Hypothalamus (tissue), 51 donors: Measurements from ENCODE around the gene TPPP2.
"Not testable (repeated sequence)": the region's sequence is repeated elsewhere in the genome, so short reads cannot be mapped to it uniquely, and the experiment has no call there.

ENCODE experiments used
- DNase-seq, 51 donors: peaks; one replicate each; lab custom pipeline; 2025; lab: John Stamatoyannopoulos, UW

Gene TPPP2

GRCh38 chr14:21036751-21037150 is 6.7 kb downstream of the TPPP2 start:
- DNase-seq, result peak in 13 of 51 donors; percentile 14 to 37 (median 19)

DNA sequence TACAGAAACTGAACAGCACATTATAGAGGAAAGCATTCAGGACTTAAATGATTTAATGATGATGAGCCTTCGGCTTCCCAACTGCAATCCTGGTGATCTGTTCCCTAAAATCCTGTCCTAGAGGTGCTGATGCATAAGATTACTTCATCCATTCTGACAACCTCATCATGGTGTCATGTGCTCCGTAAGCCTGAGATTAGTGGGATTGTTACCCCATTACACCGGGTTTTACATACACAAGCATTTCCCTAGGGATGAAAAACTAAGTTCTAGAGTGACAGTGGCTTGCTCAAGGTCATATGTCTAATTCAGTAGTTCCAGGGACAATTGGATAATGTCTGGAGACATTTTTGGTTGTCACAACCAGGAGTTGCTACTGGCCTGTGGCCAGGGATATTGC is 7.1 kb downstream of the TPPP2 start:
- no peak for DNase-seq

DNA sequence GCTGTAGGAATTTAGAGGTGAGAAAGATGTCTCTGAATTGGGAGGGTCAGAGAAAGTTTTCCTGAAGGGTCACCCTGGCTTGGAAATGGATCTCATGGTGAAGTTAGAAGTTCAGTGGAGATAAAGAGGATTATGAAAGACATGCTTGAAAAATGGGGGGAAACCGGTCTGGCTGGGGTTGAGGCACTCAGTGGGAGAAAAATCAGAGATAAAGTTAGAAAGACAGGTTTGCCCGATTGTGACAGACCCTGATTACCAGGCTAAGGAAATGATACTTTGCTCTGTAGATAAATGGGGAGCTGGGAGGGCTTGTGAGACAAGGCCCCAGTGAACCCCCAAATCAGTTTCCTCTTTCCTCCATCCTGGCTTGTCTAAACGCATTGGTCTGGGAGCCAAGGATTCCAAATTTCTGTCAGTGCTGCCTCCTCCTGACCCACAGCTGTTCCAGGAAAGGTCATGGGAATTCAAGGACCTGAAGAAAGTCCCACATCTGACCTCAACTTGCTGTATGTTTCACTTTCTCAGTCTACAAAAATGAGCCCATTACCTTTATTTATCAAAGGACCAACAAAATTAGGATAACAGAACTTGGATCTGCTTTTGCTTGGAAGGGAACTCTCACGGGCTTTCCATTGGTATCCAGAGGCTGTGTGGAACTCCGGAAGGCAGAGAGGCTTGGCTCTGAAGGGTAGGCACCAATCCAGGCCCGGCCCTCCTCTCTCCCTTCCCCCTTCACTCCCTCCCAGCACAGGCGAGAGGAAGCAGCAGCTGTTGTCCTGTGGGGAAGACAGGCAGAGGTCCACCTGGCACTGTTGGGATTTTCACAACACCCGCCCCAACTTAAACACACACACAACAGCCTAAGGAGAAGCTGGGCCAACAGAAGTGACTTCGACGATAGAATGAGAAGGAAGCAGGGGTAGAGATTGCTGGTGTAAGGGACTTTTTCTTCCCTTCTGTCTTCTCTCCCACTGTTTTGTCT is 8.7 kb downstream of the TPPP2 start:
- peak in 49 of 51 donors; percentile 12 to 91 (median 69) for DNase-seq

DNA sequence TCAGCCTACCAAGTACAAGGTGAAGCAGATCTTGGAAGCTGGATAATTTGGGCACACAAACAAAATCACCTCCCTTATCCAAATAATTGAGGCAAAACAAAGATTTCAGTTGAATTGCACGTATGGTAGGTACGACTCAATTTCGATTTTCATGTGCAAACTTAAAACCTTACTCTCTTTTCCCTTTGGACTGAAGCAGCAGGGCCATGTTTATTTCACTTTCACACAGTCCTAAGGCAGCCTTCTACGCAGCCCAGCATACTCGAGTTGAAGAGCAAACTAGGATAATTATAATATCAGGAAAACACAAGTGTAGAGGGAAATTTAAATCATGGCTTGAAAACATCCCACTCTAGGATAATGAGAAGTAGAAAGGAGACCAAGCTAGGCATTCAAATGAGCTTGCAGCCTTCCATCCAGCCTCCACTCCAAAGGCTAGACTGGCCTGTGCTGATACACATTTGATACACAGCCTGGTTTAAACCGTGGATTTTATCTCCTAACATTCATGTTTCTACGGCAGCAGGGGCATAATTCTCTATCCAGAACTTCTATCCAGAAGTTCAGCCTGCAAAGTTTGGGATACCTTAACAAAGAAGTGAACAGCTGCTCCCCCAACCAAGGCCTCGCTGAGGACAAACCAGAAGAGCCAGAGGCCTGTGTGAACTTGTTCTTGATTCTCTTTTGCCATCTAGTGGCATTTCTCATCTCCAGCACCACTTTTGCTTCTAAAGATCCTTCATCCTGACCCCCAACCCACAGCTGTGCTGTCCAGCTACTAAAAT is 9.8 kb downstream of the TPPP2 start:
- DNase-seq, result peak in 34 of 51 donors; percentile 12 to 76 (median 42)

GRCh38 chr14:21040370-21040925 is 10.4 kb downstream of the TPPP2 start:
- no peak for DNase-seq

GRCh38 chr14:21040941-21041340 is 10.9 kb downstream of the TPPP2 start:
- not testable (repeated sequence) for DNase-seq

GRCh38 chr14:21041676-21042433 is 11.8 kb downstream of the TPPP2 start, which contains the start of gene RNASE7:
Gene RNASE7, plus strand, starts transcription at chr14:21042362. Its CDS starts 631 bp downstream, at chr14:21042993.
- DNase-seq, result peak in 1 of 51 donors; percentile 37

DNA sequence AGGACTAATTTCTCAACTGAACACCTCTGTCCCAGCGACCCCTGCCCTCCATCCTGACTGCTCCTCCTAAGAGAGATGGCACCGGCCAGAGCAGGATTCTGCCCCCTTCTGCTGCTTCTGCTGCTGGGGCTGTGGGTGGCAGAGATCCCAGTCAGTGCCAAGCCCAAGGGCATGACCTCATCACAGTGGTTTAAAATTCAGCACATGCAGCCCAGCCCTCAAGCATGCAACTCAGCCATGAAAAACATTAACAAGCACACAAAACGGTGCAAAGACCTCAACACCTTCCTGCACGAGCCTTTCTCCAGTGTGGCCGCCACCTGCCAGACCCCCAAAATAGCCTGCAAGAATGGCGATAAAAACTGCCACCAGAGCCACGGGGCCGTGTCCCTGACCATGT is 12.9 kb downstream of the TPPP2 start:
- peak in 30 of 51 donors; percentile 4 to 75 (median 44) for DNase-seq

- no peak for DNase-seq
Measured at GRCh38 chr14:21043387-21043973, 13.5 kb downstream of the TPPP2 start.

GRCh38 chr14:21043974-21044618 is 14.1 kb downstream of the TPPP2 start:
- no peak for DNase-seq

DNA sequence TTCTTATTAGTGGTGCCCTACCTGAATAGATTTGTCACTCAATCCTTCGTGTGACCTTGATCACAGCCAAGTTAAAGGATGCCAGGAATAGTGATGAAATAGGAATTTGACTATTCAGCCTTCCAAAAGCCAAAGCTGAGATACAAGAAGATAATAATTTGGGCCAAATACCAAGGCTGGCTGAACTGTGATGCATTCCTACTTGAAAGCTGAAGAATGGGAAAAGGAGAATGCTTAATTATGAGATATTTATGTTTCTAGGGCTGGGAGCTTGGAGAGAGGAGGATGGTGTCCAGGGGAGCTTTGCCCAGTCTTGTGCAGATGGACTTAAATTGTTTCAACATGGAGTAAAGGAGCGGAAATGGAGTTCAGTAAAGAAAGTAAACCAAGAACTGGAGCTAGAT is 17.4 kb downstream of the TPPP2 start:
- DNase-seq, result no peak

DNA sequence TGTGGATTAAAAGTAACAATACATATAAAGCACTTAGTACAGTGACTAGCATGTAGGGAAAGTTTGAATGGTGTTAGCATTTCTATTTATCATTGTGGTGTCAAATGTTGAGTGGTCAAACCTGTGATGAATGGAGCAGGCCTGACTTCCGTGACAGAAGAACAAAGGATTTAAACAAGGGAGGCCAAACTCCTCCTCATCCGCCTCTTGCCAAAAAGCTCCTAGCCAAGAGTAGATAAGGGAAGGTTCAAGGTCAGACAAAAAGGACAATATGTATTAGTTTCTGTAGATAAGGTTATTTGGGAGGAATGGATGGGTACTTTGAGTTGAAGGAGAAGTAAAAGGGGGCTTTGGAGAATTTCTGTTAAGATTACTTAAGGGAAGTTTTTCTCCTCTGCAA is 18.6 kb downstream of the TPPP2 start:
- no peak for DNase-seq

DNA sequence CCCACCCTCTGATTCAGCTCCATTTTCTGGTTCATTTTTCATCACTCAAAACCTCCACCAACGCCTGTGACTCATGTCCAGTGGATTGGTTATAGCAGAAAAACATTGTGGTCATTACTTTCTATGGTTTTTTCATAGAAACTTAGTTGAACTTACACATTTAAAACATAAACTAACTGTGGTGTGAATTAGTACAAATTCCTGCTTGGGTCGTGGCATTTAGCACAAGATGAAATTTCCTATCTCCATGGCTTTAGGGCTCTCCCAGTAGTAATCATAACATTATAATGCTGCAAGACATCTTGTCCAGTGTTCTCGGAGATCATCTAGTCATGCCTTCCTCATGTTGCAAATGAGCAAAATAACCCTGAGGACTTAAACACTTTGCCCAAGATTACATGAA is 19.3 kb downstream of the TPPP2 start:
- DNase-seq, result no peak

- DNase-seq, result no peak
Measured at GRCh38 chr14:21050597-21050996, 20.6 kb downstream of the TPPP2 start.

GRCh38 chr14:21053184-21054122 is 23.4 kb downstream of the TPPP2 start:
- DNase-seq, result no peak

DNA sequence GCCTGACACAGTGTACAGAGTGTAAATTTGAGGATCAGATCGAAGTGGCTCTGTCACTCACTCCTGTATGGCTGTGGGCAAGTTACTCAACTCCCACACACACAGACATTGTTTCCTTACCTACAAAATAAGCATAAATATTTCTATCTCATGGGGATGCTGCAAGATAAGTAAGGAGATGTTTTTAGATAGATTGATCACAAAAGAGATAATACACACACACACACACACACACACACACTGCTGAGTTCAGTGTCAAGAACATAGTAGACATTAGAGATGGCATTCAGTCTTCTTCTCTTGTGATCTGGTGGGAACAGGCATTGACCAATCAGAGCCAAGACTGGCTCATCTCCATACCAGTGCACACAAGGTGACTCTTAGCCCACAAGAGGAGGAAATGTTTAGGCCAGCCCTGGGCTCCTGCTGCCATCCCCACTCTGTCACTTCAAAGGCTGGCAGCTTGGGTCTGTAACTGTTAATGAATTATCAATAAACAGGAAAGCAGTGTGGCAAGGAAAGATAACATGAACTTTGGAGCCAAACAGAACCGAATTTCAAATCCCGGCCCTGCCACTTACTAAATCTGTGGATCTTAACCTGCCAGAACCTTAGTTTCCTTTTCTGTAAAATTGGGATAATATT is 24.2 kb downstream of the TPPP2 start:
- DNase-seq, result no peak

DNA sequence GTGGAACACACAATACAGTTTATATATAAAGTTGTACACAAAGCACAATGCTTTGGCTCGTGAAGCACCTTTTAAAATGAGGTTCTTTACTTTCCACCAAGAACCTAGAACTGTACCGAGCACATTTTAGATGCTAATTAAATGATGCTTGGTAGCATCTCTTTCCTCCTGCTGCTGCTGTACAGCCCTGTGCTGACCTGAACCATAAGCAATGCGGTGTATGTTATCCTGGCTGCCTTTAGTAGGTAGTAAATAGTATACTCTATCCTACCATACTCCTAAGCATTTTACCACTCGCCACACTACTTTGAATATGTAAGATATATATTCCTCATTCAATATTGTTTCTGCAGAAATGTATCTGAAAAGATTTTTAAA is 24.7 kb downstream of the TPPP2 start:
- DNase-seq, result no peak
